K562 (cell line): ENCODE results near the gene C2CD4B. TPM values are rescaled to one million over a fixed set of nuclear protein-coding genes. Genes with fewer than 3 reads are reported as not detected.

Experiments
- ATAC-seq: fragments of 200-7000 bp; cut with Tn5 transposase; 3 replicates; pipeline ENCODE4 v1.9.1; 2020; ENCODE audit warnings: moderate library complexity
- BruUV-seq: library from RNA; stranded (reverse); fragments of 400-500 nt; replicated peaks from 2 replicates; lab custom pipeline; 2021; lab: Mats Ljungman, UMichigan
- CTCF ChIA-PET: fragments of 300-600 bp; formaldehyde crosslinking; extraction: SDS; loops from one replicate; lab custom pipeline; 2021; ENCODE audit warnings: low intra/inter-chr PET ratio; lab: Yijun Ruan, JAX
- POLR2A ChIA-PET: fragments of 300-600, 350-650 bp; sonication (Branson Sonifier 250); formaldehyde crosslinking; extraction: SDS; loops from one replicate; lab custom pipeline; 2021; ENCODE audit warnings: antibody characterized with exemption, inconsistent platforms; lab: Yijun Ruan, JAX
- DNase-seq, 4 experiments: peaks; one replicate each; pipeline versions ENCODE4 v3.0.0 to v3.0.0-alpha.2; 2011 to 2018; ENCODE audit warnings: low spot score in 3 of 4, mixed read lengths in 3 of 4; ENCODE audit errors: extremely low read depth in 1 of 4
- FAIRE-seq: peaks from 2 replicates; lab custom pipeline; 2011; peaks lifted over from hg19 to GRCh38; lab: Jason Lieb, UNC
- H2AFZ ChIP-seq: 2 replicates; pipeline ENCODE4 v1.6.0; 2011; ENCODE audit warnings: low read depth, low read length, control low read depth, inconsistent platforms
- H3K27ac ChIP-seq: fragments of 200-600 bp; 3 replicates; pipeline ENCODE4 v1.8.0; 2011; ENCODE audit warnings: low read depth, mild to moderate bottlenecking, control low read depth, inconsistent platforms, low read length, moderate library complexity, mixed read lengths; ENCODE audit errors: extremely low read depth
- H3K27me3 ChIP-seq, 2 experiments: fragments of 300-600 bp in 1 of 2; 2 replicates in 1 of 2; 3 replicates in 1 of 2; pipeline versions ENCODE4 v1.6.0 to v1.8.0; 2011; ENCODE audit warnings: inconsistent platforms in 2 of 2, low read length in 2 of 2, mild to moderate bottlenecking in 1 of 2, mixed read lengths in 1 of 2, moderate library complexity in 1 of 2; ENCODE audit not compliant: control insufficient read depth in 2 of 2, insufficient read depth in 2 of 2
- H3K36me3 ChIP-seq: fragments of 300-600 bp; 3 replicates; pipeline ENCODE4 v1.8.0; 2011; ENCODE audit warnings: mild to moderate bottlenecking, low read length, inconsistent platforms; ENCODE audit not compliant: control insufficient read depth, insufficient read depth
- H3K4me1 ChIP-seq, 2 experiments: fragments of 200-600 bp in 1 of 2; replicated peaks in 1 of 2; 2 replicates in 1 of 2; 3 replicates in 1 of 2; pipeline versions ENCODE4 v1.5.1 to v1.8.0; 2011; ENCODE audit warnings: inconsistent platforms in 2 of 2, low read length in 2 of 2, mild to moderate bottlenecking in 1 of 2, mixed read lengths in 1 of 2, moderate library complexity in 1 of 2; ENCODE audit not compliant: control insufficient read depth in 2 of 2, insufficient read depth in 2 of 2
- H3K4me2 ChIP-seq: 2 replicates; pipeline ENCODE4 v1.6.1; 2011; ENCODE audit warnings: low read length, control low read depth, inconsistent platforms, mixed read lengths; ENCODE audit not compliant: insufficient read depth
- H3K4me3 ChIP-seq: fragments of 200-600 bp; sonication (generic), shearing (Covaris generic); 2 replicates; pipeline ENCODE4 v1.5.1; 2016; ENCODE audit warnings: control low read depth, inconsistent platforms
- H3K79me2 ChIP-seq: fragments of 200-600 bp; 3 replicates; pipeline ENCODE4 v1.8.0; 2011; ENCODE audit warnings: low read length, inconsistent platforms; ENCODE audit not compliant: control insufficient read depth, insufficient read depth
- H3K9ac ChIP-seq, 2 experiments: 2 replicates each; pipeline versions ENCODE4 v1.6.0 to v1.6.1; 2011; ENCODE audit warnings: low read depth in 2 of 2, low read length in 2 of 2, control low read depth in 1 of 2, inconsistent platforms in 1 of 2, mild to moderate bottlenecking in 1 of 2, mixed read lengths in 1 of 2; ENCODE audit not compliant: insufficient read depth in 1 of 2
- H3K9me1 ChIP-seq: one replicate; pipeline ENCODE4 v1.6.0; 2011; ENCODE audit warnings: inconsistent platforms, mild to moderate bottlenecking, low read length, moderate library complexity; ENCODE audit not compliant: control insufficient read depth, insufficient read depth
- H3K9me3 ChIP-seq: replicated peaks from 2 replicates; pipeline ENCODE4 v1.5.1; 2011; ENCODE audit warnings: low read depth, low read length, inconsistent platforms; ENCODE audit not compliant: control insufficient read depth, insufficient read depth
- H4K20me1 ChIP-seq: replicated peaks from 2 replicates; pipeline ENCODE4 v1.6.1; 2011; ENCODE audit warnings: low read length, inconsistent platforms, mixed read lengths; ENCODE audit not compliant: control insufficient read depth, insufficient read depth
- DDX20 ChIP-seq: fragments of 450-650 bp; IDR thresholded peaks from 2 replicates; pipeline ENCODE4 v1.6.1; 2016; ENCODE audit warnings: missing genetic modification characterization, low read depth, mild to moderate bottlenecking, missing compliant biosample characterization, moderate library complexity
- KAT2B ChIP-seq: IDR thresholded peaks from one replicate; pipeline ENCODE4 v1.6.1; 2012; ENCODE audit warnings: low read depth, mild to moderate bottlenecking, control low read depth, inconsistent platforms, low read length, moderate library complexity
- NCOA4 ChIP-seq: fragments of 450-650 bp; IDR thresholded peaks from 2 replicates; pipeline ENCODE4 v1.6.1; 2018; ENCODE audit warnings: mild to moderate bottlenecking; ENCODE audit not compliant: partially characterized antibody
- ZNF324 ChIP-seq: fragments of 250-450 bp; sonication (Bioruptor Pico); IDR thresholded peaks from 2 replicates; pipeline ENCODE4 v1.4.0; 2020; ENCODE audit warnings: mild to moderate bottlenecking
- ZNF561 ChIP-seq: fragments of 450-650 bp; formaldehyde crosslinking; conservative IDR thresholded peaks from 2 replicates; pipeline ENCODE4 v1.4.0; 2020; ENCODE audit warnings: mild to moderate bottlenecking, moderate library complexity
- WGBS: fragments of 100-300 bp; shearing (Covaris generic); methylation state at CpG from one replicate; pipeline ENCODE4 v1.1.6; 2016; ENCODE audit warnings: low coverage, mixed read lengths; ENCODE audit not compliant: insufficient coverage; ENCODE audit errors: missing lambda C conversion rate; 5-methylcytosine and 5-hydroxymethylcytosine counted together
- in situ Hi-C: fragments of 300-500 bp; cut with MboI; formaldehyde crosslinking; loops from 4 replicates; pipeline ENCODE4 v1.15.0; 2018; ENCODE audit warnings: inconsistent platforms, mixed read lengths
- intact Hi-C: fragments of 100-400 bp; cut with micrococcal nuclease; formaldehyde crosslinking; loops from 2 replicates; pipeline ENCODE4 v1.14.2; 2022
- polyA plus RNA-seq, 8 experiments: library from polyadenylated mRNA; depleted of rRNA in 4 of 8; stranded (reverse) in 5 of 8; unstranded in 3 of 8; fragments of >200 nt; fragmentation: Nextera tagmentation in 2 of 8; fragmentation: Illumina TruSeq in 1 of 8; extraction: Ambion mirVana in 2 of 8; extraction: Trizol in 1 of 8; gene quantifications; 2 replicates each; pipeline versions ENCODE4 v1.2.1 to v1.2.3, GENCODE V29; 2011 to 2014; ENCODE audit warnings: inconsistent platforms in 1 of 8, missing spikeins in 1 of 8
- total RNA-seq, 7 experiments: library from RNA; depleted of rRNA in 6 of 7; stranded (reverse); fragments of >200 nt in 6 of 7; fragmentation: Illumina TruSeq in 2 of 7; extraction: Trizol in 2 of 7; gene quantifications; 2 replicates each; pipeline versions ENCODE4 v1.2.1 to v1.2.3, GENCODE V29; 2011 to 2021; ENCODE audit warnings: low replicate concordance in 1 of 7
- TF ChIP-seq, protein P1 (sequence below), 2 experiments: IDR thresholded peaks in 1 of 2; conservative IDR thresholded peaks in 1 of 2; 2 replicates each; pipeline ENCODE4 v1.6.1; 2016; ENCODE audit warnings: low read depth in 2 of 2, mild to moderate bottlenecking in 1 of 2, missing compliant biosample characterization in 1 of 2, missing genetic modification characterization in 1 of 2, moderate library complexity in 1 of 2
- TF ChIP-seq, protein P2 (sequence below): fragments of 200-600 bp; sonication (generic); IDR thresholded peaks from one replicate; pipeline ENCODE4 v1.6.1; 2012; ENCODE audit warnings: mild to moderate bottlenecking, low read depth, low read length, inconsistent platforms

Gene C2CD4B
- total and polyA plus RNA-seq, 9 of the 15 experiments (the other 6 are each of a cell fraction or from before 2014, with no cell fraction given), result 0.11 TPM; not detected in 8

DNA sequence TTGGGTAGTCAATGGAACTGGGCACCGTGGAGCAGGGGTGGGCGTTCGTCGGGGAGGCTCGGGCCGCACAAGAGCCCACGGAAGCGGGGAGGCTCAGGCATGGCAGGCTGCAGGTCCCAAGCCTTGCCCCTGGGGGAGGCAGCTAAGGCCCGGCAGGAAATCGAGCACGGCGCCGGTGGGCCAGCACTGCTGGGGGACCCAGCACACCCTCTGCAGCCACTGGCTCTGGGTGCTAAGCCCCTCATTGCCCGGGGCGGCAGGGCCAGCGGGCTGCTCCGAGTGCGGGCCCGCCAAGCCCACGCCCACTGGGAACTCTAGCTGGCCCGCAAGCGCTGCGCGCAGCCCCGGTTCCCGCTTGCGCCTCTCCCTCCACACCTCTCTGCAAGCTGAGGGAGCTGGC is 21.5 kb upstream of the C2CD4B start:
- 0 out of 5 replicates have a peak, but pooled peaks cover 0 to 5% of the 10 kb centered on the region in 2 experiments for H3K4me1 ChIP-seq
- no peaks in the 10 kb centered on the region for H3K36me3 ChIP-seq
- no TSS peak for BruUV-seq
- H3K9ac ChIP-seq, result no peak overlapping the region
- H2AFZ ChIP-seq, result no peak overlapping the region
- ATAC-seq, result no peak
- H3K4me2 ChIP-seq, result no peak overlapping the region
- no peaks in the 10 kb centered on the region for H3K9me1 ChIP-seq
- H4K20me1 ChIP-seq, result 0 out of 2 replicates have a peak, but pooled peaks cover 3% of the 10 kb centered on the region
- DNase-seq, result no peak
- FAIRE-seq, result no peak
- no peak overlapping the region for H3K27ac ChIP-seq
- WGBS, result 8% methylated on average over 20 of the region's 27 CpGs
- ChIA-PET CTCF (no interaction called here), POLR2A (no interaction called here)
- in situ Hi-C loops (no loop called here), intact Hi-C loops (no loop called here)
- no peaks in the 10 kb centered on the region for H3K79me2 ChIP-seq
- H3K27me3 ChIP-seq, result peaks cover 2 to 14% of the 10 kb centered on the region in 2 experiments; a peak in 1 of 5 replicates
- no peak overlapping the region for H3K4me3 ChIP-seq
- no peaks in the 10 kb centered on the region for H3K9me3 ChIP-seq
- TF ChIP-seq ZNF561 (no peak), DDX20 (tag) (no peak), ZNF324 (CRISPR knock-in tag) (no peak), KAT2B (no peak), NCOA4 (no peak)
- TF ChIP-seq, protein P1, sequence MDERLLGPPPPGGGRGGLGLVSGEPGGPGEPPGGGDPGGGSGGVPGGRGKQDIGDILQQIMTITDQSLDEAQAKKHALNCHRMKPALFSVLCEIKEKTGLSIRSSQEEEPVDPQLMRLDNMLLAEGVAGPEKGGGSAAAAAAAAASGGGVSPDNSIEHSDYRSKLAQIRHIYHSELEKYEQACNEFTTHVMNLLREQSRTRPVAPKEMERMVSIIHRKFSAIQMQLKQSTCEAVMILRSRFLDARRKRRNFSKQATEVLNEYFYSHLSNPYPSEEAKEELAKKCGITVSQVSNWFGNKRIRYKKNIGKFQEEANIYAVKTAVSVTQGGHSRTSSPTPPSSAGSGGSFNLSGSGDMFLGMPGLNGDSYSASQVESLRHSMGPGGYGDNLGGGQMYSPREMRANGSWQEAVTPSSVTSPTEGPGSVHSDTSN (CRISPR knock-in tag; IDR thresholded peaks at IDR 0.05; ENCODE audit: low read depth), result no peak
- TF ChIP-seq, protein P1 (tag; conservative IDR thresholded peaks at IDR 0.05; ENCODE audit: low read depth), result no peak
- TF ChIP-seq, protein P2, sequence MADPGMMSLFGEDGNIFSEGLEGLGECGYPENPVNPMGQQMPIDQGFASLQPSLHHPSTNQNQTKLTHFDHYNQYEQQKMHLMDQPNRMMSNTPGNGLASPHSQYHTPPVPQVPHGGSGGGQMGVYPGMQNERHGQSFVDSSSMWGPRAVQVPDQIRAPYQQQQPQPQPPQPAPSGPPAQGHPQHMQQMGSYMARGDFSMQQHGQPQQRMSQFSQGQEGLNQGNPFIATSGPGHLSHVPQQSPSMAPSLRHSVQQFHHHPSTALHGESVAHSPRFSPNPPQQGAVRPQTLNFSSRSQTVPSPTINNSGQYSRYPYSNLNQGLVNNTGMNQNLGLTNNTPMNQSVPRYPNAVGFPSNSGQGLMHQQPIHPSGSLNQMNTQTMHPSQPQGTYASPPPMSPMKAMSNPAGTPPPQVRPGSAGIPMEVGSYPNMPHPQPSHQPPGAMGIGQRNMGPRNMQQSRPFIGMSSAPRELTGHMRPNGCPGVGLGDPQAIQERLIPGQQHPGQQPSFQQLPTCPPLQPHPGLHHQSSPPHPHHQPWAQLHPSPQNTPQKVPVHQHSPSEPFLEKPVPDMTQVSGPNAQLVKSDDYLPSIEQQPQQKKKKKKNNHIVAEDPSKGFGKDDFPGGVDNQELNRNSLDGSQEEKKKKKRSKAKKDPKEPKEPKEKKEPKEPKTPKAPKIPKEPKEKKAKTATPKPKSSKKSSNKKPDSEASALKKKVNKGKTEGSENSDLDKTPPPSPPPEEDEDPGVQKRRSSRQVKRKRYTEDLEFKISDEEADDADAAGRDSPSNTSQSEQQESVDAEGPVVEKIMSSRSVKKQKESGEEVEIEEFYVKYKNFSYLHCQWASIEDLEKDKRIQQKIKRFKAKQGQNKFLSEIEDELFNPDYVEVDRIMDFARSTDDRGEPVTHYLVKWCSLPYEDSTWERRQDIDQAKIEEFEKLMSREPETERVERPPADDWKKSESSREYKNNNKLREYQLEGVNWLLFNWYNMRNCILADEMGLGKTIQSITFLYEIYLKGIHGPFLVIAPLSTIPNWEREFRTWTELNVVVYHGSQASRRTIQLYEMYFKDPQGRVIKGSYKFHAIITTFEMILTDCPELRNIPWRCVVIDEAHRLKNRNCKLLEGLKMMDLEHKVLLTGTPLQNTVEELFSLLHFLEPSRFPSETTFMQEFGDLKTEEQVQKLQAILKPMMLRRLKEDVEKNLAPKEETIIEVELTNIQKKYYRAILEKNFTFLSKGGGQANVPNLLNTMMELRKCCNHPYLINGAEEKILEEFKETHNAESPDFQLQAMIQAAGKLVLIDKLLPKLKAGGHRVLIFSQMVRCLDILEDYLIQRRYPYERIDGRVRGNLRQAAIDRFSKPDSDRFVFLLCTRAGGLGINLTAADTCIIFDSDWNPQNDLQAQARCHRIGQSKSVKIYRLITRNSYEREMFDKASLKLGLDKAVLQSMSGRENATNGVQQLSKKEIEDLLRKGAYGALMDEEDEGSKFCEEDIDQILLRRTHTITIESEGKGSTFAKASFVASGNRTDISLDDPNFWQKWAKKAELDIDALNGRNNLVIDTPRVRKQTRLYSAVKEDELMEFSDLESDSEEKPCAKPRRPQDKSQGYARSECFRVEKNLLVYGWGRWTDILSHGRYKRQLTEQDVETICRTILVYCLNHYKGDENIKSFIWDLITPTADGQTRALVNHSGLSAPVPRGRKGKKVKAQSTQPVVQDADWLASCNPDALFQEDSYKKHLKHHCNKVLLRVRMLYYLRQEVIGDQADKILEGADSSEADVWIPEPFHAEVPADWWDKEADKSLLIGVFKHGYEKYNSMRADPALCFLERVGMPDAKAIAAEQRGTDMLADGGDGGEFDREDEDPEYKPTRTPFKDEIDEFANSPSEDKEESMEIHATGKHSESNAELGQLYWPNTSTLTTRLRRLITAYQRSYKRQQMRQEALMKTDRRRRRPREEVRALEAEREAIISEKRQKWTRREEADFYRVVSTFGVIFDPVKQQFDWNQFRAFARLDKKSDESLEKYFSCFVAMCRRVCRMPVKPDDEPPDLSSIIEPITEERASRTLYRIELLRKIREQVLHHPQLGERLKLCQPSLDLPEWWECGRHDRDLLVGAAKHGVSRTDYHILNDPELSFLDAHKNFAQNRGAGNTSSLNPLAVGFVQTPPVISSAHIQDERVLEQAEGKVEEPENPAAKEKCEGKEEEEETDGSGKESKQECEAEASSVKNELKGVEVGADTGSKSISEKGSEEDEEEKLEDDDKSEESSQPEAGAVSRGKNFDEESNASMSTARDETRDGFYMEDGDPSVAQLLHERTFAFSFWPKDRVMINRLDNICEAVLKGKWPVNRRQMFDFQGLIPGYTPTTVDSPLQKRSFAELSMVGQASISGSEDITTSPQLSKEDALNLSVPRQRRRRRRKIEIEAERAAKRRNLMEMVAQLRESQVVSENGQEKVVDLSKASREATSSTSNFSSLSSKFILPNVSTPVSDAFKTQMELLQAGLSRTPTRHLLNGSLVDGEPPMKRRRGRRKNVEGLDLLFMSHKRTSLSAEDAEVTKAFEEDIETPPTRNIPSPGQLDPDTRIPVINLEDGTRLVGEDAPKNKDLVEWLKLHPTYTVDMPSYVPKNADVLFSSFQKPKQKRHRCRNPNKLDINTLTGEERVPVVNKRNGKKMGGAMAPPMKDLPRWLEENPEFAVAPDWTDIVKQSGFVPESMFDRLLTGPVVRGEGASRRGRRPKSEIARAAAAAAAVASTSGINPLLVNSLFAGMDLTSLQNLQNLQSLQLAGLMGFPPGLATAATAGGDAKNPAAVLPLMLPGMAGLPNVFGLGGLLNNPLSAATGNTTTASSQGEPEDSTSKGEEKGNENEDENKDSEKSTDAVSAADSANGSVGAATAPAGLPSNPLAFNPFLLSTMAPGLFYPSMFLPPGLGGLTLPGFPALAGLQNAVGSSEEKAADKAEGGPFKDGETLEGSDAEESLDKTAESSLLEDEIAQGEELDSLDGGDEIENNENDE, result no peak
